ENCODE results near the gene MYEOV. TPM values are rescaled to one million over a fixed set of nuclear protein-coding genes. Genes with fewer than 3 reads are reported as not detected.

Gene MYEOV
- total RNA-seq: 1 to 10 TPM; 1.1 to 1.3 TPM

DNA sequence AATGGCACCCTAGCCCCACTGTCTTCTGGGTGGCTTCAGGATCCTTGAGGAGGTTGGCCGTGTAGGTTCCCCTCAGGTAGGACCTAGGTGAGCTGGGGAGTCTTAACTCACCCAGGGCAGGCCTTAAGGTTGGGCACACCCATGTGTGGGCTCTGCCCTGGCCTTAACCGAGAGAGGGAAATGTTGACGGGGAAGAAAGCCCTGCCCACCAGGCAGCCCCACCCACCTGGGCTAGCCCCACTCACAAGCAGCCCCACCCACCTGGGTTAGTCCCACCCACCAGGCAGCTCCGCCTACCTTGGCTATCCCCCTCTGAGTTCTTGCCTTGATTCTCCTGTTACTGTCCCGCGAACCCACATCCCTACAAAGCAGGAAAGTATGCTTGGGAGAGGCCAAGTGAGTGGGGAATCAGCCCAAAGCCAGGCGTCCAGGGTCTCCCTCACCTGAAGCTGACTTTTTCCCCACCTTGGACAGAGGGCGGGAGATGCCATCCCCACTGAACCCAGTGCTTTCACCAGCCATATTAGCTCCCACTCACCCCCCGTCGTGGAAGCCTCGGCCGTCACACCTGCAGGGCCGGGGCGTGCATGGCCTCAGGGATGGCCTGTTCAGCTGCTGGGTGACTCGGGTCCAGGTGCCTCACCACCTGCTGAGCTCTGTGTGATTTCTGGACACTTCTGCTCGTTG lies at the start of gene MYEOV:
Gene MYEOV (plus strand): TSS at position 337 of the 687 bp plus-strand sequence. CDS start 1,200 bp downstream, outside the sequence.
- DNase-seq (ENCODE audit: low spot score) (no peak), ATAC-seq (ENCODE audit: insufficient number of reproducible peaks, low FRiP score, low read depth) (no peak)
- Histone ChIP-seq H3K27me3 (replicated peaks; ENCODE audit: insufficient read depth) (no peaks in the 10 kb centered on the region), H3K27ac (no peak within 1 kb of the TSS), H3K4me1 (ENCODE audit: control insufficient read depth in 1 of 2, low read depth in 2 of 2) (peaks cover 21 to 30% of the 10 kb centered on the region in 2 donors), H3K36me3 (no peaks in the 10 kb centered on the region), H3K9me3 (no peaks in the 10 kb centered on the region), H3K4me3 (no peak within 1 kb of the TSS)
- TF ChIP-seq, protein P1, sequence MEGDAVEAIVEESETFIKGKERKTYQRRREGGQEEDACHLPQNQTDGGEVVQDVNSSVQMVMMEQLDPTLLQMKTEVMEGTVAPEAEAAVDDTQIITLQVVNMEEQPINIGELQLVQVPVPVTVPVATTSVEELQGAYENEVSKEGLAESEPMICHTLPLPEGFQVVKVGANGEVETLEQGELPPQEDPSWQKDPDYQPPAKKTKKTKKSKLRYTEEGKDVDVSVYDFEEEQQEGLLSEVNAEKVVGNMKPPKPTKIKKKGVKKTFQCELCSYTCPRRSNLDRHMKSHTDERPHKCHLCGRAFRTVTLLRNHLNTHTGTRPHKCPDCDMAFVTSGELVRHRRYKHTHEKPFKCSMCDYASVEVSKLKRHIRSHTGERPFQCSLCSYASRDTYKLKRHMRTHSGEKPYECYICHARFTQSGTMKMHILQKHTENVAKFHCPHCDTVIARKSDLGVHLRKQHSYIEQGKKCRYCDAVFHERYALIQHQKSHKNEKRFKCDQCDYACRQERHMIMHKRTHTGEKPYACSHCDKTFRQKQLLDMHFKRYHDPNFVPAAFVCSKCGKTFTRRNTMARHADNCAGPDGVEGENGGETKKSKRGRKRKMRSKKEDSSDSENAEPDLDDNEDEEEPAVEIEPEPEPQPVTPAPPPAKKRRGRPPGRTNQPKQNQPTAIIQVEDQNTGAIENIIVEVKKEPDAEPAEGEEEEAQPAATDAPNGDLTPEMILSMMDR (IDR thresholded peaks at IDR 0.05): no peak

DNA sequence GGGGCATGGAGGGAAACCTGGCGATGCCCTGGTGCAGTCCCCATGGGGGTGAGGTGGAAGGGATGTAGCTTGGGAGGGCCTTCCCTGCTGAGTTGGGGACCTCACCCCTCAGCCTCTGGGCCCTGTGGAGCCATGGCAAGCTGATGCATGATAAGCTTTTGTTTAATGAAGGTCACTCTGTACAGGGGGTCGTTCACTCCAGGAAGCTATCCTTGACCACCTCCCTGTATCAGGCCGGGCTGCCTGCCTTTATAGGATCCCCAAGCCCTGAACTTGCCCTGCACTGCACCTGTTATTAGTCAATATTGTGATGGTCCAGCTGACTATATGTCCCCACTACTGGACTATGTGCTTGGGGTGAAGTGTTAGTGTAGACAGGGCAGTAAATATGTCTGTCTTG lies 49.7 kb upstream of the MYEOV start:
- Histone ChIP-seq H3K4me1 (ENCODE audit: control insufficient read depth in 1 of 2, low read depth in 2 of 2) (no peaks in the 10 kb centered on the region), H3K9me3 (no peaks in the 10 kb centered on the region), H3K4me3 (no peak overlapping the region), H3K27ac (no peak overlapping the region), H3K27me3 (replicated peaks; ENCODE audit: insufficient read depth) (no peaks in the 10 kb centered on the region), H3K36me3 (no peaks in the 10 kb centered on the region)
- ATAC-seq (ENCODE audit: insufficient number of reproducible peaks, low FRiP score, low read depth): no peak
- TF ChIP-seq, protein P1 (IDR thresholded peaks at IDR 0.05): no peak
- no peak for DNase-seq (ENCODE audit: low spot score)

DNA sequence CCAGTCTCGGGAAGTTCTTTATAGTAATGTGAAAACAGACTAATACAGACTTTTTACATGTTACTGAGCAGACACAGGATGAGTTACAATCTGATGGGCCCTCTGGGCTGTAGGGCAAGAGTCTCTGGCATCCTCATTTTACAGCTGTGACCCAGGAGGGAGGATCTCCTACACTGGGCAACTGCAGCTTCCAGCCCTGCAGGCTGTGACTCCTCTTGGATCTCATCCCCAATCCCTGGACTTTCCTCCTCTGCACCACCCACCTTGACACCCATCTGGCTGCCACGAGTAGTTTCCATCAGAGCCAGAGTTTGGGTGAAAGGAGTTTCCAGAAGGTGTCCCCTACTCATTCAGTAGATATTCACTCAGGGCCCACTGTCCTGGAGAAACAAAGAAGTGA lies 48.9 kb upstream of the MYEOV start:
- DNase-seq (ENCODE audit: low spot score): no peak
- Histone ChIP-seq H3K27me3 (replicated peaks; ENCODE audit: insufficient read depth) (no peaks in the 10 kb centered on the region), H3K36me3 (no peaks in the 10 kb centered on the region), H3K9me3 (no peaks in the 10 kb centered on the region), H3K4me1 (ENCODE audit: control insufficient read depth in 1 of 2, low read depth in 2 of 2) (no peaks in the 10 kb centered on the region), H3K27ac (no peak overlapping the region), H3K4me3 (no peak overlapping the region)
- ATAC-seq (ENCODE audit: insufficient number of reproducible peaks, low FRiP score, low read depth): no peak
- TF ChIP-seq, protein P1 (IDR thresholded peaks at IDR 0.05): no peak

DNA sequence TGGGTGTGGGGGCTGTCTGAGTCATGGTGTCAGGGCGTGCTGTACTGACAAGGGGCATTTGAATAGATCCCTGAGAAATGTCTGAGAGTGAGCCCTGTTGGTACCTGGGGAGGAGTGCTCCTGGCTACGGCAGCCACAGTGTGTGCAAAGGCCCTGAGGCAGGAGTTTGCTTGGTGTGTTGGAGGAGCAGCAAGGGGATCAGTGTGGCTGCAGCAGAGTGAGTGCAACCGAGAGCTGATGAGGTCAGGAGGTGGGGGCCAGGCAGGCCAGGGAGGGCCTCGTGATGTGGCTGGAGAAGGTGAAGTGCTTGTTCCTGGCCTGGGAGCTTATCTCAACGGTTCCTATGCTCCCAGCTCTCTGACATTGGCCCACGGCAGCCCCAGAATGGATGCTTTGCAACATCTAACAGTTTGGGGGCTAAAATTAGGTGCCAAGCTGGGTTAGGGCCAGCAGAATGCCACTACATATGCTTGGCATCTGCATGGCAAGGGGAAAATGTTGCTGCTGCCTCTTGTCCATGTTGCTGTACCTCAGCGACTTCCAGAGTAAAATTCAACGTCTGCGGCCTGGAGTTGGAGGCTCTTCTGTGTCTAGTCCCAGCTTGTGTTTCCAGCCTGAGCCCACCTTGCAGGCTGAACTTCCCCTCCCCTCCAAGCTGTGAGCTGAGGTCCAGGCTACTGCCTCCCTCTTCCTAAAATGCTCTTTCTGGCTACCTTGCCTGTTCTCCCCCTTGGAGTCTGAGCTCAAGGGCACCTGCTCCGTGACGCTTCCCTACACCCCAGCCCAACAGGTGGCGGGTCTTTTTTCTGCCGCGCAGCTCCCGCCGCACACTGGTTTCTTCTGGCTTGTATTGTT lies 48.2 kb upstream of the MYEOV start:
- Histone ChIP-seq H3K9me3 (no peaks in the 10 kb centered on the region), H3K4me1 (ENCODE audit: control insufficient read depth in 1 of 2, low read depth in 2 of 2) (no peaks in the 10 kb centered on the region), H3K27me3 (replicated peaks; ENCODE audit: insufficient read depth) (no peaks in the 10 kb centered on the region), H3K27ac (no peak overlapping the region), H3K4me3 (no peak overlapping the region), H3K36me3 (no peaks in the 10 kb centered on the region)
- ATAC-seq (ENCODE audit: insufficient number of reproducible peaks, low FRiP score, low read depth) (no peak), DNase-seq (ENCODE audit: low spot score) (no peak)
- TF ChIP-seq, protein P1 (IDR thresholded peaks at IDR 0.05): no peak

Measured in thoracic aorta (tissue), 2 donors.